GM21825 (cell line): Measurements from ENCODE around the gene EN2.

Experiments
- ATAC-seq: cut with Tn5 transposase; IDR thresholded peaks from one replicate; pipeline ENCODE4 v1.9.1; 2021; ENCODE audit warnings: mild to moderate bottlenecking, moderate library complexity; ENCODE audit not compliant: unreplicated experiment

The EN2 gene

DNA sequence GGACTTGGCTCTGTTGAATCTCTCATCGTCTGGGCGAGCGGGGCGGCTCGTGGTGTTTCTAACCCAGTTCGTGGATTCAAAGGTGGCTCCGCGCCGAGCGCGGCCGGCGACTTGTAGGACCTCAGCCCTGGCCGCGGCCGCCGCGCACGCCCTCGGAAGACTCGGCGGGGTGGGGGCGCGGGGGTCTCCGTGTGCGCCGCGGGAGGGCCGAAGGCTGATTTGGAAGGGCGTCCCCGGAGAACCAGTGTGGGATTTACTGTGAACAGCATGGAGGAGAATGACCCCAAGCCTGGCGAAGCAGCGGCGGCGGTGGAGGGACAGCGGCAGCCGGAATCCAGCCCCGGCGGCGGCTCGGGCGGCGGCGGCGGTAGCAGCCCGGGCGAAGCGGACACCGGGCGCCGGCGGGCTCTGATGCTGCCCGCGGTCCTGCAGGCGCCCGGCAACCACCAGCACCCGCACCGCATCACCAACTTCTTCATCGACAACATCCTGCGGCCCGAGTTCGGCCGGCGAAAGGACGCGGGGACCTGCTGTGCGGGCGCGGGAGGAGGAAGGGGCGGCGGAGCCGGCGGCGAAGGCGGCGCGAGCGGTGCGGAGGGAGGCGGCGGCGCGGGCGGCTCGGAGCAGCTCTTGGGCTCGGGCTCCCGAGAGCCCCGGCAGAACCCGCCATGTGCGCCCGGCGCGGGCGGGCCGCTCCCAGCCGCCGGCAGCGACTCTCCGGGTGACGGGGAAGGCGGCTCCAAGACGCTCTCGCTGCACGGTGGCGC, at the start of gene EN2:
TSS of gene EN2 (plus strand) at position 19 of the 767 bp plus-strand sequence. CDS start at position 268, 249 bp downstream.
- ATAC-seq: no peak

DNA sequence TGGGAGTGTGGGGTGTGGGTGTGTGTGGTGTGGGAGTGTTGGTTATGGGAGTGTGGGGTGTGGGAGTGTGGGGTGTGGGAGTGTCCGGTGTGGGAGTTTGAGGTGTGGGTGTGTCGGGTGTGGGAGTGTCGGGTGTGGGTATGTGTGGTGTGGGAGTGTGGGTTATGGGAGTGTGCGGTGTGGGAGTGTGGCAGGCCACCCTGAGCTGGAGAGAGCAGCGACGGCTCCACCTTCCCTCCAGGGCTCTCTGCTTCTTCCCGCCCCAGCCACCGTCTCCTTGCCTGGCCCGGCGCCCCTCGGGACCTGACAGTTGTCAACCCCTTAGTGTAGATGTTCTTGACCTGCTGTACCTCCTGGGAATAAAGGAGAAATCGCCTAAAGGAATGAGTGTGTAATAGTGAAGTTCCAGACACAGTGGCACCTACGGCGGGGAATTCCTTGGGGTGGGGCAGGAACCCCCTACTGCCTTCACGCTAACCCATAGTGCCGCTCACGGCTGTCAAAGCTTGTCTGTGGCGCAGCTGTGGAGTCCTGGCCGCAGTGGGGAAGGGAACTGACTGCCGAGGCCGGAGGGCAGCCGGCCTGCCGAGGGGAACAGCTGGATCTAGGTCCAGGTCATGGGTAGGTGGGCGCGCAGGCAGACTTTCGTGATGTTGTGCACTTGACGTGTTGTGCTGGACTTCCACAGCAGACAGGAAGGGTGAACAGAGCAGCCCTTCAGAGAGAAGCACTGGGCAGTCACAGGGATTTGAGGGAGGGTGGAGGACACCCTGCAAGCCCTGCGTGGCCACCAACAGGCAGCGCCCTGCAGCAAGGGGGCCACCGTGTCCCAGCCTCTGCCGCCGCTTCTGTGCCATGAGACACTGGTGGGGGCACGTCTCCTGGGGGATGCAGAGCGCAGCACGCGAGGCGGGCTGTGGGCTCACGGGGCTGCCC, 49.0 kb upstream of the EN2 start:
- no peak for ATAC-seq

DNA sequence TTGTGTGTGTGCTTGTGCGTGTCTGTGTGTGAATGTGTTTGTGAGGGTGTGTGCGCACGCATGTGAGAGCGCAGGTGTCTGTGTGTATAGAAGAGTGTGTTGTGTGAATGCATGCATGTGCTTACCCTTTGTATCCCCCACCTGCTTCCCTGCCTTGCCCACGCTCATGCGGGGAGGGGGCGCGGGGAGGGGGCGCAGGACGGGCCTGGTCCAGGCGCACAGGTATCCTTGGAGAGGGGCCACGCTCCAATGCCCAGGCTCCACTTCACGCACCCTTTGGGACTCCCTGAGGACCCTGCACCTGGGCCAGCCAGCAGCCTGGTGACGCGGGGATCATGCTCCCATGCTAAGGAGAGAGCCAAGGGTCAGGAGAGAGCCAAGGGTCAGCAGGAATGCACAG, 47.9 kb upstream of the EN2 start:
- ATAC-seq: no peak

DNA sequence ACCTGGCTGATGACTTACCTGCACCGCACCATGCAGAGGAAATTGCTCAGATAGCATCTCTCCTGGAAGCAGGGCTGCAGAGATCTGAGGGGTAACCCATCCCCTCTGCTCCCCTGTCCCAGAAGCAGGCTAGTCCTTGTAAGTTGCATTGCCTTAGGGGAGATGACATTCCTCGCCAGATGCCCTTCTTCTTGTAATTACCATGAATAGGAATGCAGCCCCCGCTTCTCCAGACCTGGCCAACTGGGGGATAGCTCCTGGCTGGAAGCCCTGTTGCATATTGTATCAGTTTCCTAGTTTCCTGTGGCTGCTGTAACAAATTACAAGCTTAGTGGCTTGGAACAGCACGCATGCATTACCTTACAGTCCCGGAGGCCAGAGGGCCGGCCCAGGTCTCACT, 47.5 kb upstream of the EN2 start:
- no peak for ATAC-seq

DNA sequence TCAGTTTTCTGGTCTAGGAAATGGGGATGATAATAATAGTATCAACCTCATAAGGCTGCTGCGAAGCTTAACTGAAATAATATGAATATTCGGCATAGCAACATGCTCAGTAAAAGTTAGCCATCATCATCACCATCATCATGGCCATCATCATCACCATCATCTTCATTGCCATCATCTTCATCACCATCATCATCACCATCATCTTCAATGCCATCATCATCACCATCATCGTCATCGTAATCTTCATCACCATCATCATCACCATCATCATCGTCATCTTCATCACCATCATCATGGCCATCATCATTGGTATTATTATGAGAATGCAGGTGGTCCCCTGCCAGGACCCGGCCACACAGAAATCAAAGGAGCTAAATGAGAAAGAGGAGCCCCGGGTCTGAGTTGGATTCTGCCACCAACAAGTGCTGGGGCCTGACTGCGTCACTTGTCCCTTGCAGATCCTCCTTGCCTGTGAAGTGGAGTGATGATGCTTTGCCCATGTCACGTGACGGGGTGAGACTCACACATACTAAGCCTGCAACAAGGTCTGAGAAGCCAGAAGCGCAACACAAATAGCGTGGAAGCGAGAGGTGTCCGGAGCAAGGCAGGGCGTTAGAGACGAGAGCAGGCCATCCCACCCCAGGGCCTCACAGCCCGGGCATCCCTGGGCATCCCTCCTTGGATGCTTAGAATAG, 46.1 kb upstream of the EN2 start:
- ATAC-seq: no peak

DNA sequence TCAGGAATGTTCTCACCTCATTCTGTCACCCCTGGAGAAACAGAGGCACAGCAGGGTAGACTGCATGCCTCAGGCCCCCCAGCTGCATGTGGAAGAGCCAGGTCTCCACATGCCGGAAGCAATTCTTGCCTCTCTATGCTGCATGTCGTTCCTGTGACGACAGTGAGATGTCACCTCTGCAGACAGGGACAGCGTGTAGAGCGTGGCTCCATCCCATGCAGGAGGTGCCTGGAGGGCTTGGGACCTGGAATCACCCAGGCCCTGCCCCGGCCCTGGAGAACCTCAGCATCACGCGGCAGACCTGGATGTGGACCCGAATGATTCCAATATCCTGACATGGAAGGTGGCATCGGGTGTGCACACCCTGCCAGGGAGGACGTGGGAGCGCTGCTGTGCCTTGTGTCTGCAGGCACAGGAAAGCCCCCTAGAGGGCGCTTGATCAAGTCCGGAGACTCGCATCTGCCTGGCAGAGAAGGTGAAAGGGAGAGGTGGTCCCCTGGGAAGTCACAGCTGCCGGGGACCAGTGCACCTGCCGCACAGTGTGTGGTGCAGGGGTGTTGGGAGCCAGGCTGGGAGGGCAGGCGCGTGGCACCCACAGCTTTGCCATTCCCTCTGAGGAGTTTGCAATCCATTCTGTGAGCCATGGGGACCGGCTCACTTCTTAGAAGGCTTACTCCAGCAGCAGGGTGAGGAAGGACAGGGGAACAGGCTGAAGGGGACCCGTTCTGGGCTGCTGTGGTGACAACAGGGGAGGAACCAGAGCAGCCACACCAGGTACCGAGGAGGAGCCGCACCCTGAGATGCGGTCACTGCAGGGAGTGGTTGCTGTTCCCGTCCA, 45.3 kb upstream of the EN2 start:
- peak; percentile 83 for ATAC-seq

DNA sequence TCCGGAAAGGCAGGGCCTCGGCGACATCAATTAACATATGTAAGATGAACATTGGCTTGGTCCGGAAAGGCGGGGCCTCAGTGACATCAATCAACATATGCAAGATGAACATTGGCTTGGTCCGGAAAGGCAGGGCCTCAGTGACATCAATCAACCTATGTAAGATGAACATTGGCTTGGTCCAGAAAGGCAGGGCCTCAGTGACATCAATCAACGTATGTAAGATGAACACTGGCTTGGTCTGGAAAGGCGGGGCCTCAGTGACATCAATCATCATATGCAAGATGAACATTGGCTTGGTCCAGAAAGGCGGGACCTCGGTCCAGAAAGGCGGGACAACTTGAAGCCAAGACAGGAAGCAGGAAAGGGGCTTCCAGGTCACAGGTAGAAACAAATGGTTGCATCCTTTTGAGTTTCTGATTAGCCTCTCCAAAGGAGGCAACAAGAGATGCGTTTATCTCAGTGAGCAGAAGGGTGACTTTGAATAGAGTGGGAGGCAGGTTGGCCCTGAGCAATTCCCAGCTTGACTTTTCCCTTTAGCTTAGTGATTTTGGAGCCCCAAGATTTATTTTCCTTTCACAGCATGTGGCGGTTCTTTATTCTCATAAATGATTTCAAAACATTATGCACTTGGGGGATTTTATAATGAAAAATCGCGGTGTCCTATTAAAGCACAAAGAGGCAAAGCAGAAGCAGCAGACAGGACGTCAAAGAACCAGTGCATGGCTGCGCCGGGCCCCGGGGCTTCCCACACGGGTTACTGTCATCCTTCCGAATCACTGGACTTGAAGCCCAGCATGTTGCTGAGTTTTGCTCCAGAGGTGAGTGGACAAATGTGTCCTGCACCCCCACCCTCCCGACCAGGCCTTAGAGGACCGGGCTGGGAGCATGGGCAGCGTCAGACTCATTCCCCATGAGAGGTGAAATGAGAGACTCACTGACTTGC, 43.1 kb upstream of the EN2 start:
- ATAC-seq: no peak

DNA sequence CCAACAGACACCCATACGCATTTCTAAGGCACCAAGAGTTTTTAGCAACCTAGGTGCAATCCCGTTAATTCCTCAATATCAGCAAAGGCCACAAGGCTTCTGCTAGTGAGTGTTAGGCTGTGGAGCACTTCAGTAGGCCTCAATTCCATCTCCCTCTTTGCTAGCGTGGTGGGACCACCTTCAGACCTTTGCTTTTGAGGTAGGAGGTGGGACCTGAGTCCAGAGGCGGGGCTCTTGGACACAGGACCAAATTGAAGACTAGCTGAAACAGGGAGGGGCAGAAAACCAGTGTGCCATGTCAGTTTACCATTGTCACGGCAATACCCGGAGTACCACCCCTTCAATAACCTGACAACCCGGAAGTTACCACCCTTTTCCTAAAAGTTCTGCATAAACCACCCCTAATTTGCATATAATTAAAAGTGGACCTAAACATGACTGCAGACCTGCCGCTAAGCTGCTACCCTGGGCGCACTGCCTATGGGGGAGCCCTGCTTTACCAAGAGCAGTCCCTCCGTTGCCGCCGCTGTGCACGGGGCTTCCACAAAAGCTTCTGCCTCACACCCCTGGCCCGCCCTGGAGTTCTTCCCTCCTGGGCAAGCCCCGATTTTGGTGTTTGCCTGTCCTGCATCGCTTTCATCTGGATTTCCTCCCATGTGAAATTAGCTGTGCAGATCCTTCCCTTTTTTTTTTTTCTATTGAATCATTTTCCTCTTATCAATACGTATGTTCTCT, 41.1 kb upstream of the EN2 start:
- no peak for ATAC-seq

DNA sequence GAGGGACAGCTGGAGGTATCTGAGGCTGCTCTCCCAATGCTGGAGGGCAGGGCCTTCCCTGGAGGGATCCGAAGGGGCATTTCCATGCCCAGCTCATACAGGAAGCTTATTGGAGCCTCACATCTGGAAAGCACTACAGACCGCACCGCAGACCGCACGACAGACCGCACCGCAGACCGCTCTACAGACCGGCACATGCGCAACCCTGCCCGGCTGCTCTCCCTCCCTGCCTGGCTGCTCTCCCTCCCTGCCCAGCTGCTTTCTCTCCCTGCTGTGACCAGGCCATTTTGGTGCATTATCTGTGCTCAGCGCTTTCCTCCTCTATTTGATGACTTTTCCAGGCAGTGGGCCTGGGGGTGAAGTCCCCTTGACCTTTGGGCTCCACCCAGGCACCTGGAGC, 39.6 kb upstream of the EN2 start:
- ATAC-seq: no peak

DNA sequence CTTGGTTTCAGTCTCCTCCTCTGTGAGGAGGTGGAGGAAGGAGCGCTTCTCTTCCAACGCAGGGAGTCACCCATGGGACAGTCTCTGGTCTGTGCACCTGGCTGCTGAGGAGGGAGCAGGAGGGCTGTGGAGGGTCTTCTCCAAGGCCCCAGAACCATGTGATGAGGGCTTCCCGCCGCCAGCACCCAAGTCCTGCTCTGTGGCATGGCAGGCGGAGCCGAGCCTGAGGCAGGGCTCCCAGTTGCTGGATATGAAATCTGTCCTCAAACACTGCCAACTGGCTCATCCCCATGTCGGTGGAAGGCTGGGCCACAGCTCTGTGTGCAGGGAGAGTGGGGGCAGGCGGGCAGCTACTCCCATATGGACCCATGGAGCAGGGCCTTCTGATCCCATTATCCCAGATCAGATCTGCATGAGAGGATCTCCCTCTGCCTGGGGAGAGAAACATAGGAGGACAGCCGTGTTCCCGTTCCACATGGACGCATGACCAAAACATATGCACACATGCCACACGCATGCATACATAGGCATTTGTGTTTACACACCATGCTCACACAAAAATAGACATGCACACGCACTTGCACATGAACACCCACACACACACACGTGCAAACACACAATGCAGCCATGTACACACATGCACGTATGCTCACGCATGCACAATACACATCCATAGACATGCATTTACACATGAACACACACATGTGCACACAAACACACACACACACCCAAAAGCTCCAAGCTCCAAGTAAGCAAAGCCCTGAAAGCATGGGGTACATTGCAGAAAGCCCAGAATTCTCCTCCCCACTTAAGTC, 38.8 kb upstream of the EN2 start:
- ATAC-seq: no peak

DNA sequence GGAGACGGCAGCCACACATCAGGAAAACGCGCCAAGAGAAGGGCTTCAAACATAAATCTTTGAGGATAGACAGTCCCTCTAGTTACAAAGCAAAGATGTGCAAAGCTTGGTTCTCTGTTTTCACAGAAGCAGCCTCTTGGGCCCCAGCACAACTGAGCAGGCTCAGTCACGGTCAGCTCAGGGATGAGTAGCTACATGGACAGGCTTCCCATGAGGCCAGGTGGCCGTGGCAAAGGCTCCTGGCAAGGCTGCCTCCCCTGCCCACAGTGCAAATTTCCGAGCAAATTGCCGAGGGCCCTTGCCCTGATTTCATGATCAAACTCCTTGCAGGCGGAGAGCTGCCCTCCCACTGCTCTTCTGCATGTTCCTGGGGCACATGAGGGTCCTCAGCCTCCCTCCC, 37.8 kb upstream of the EN2 start:
- ATAC-seq: no peak

DNA sequence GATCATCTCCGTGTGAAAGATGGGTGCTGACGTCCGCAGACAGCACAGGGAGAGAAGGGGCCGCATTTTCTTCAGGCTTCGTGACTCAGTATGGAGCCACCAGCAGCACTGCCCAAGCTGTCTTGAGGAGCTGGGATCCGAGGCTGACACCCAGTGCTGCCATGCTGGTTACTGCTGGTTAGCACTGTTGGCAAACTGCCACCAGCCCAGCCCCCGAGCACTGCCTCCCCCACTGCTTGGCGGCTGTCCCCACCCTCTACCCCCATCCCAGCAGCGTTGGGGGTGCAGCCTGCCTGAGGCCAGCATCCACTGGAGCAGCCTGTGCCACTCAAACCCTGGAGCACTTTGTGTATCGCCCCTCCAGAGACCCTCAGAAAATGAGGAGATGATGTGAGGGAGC, 35.8 kb upstream of the EN2 start:
- no peak for ATAC-seq

DNA sequence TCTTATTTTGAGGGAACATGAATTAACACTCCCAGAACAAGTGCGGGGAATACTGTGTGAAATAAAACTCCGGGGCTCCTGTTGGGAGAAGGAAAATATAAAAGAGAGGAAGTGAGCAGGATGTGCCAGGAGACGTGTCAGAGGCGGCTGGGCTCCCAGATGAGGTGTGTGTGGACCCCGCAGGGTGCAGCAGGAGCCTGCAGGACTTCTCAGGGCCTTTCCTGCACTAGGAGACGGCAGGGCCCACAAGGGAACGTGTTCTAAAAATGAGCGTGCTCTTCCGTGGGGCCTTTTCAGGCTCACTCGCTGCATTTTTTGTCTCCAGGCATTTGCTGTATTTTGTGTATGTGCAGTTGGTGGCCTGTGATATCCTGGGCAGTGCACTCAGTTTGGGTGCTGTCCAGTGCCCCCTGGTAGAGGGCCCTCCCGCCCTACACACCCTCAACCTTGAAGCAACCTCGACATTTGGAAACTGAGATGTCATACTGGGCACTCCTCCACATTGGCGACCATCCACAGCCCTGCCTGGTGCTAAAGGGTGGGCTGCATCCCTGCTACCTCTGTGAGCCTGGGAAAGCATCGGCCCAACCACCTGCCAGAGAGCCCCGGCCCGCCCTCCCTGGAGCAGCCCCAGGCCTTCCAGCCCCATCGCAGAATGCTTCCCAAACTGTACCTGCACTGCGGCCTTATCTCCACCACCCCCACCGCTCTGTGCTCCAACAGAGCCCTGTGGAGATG, 35.2 kb upstream of the EN2 start:
- no peak for ATAC-seq

DNA sequence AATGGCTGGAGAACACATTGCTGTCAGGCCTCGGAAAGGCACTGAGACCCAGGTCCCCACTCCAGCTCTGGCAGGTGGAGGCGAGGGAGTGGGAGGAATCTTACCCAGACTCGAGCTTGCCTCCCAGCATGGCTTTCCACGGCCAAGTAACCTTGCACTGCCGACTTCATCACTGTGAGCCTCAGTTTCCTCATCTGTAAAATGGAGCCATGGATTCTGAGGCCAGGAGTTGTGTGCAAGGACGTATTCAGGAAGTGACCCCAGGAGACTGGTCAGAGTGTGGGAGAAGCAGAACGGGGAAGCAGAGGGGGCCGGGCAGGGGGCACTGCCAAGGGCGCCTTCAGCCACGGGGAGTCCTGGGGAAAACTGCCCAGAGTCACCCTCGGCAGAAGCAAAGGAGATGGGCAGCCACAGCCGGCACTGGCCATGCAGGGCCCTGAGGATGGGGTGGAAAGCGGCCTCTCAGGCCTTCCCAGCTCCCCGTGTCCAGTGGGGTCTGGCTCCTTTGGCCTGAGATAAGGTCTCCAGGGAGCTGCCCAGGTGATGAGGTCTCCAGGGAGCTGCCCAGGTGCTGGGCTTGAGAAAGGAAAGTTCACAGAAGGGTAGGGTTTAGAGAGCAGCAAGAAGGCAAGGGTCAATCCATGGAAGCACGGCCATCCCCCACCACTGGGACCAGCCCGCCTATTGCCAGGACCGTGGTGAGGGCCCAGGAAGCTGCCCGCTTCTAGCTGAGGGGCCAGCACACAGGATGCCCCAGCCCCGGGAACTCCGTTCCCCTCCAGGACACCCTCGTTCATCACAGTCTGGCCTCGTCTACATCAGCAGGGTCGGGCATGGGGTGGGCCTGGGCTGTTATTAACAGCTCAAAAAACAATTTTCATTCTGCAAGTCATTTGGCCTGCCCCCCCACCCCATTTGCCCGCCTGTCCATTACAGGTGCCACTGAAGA, 34.3 kb upstream of the EN2 start:
- ATAC-seq: no peak

DNA sequence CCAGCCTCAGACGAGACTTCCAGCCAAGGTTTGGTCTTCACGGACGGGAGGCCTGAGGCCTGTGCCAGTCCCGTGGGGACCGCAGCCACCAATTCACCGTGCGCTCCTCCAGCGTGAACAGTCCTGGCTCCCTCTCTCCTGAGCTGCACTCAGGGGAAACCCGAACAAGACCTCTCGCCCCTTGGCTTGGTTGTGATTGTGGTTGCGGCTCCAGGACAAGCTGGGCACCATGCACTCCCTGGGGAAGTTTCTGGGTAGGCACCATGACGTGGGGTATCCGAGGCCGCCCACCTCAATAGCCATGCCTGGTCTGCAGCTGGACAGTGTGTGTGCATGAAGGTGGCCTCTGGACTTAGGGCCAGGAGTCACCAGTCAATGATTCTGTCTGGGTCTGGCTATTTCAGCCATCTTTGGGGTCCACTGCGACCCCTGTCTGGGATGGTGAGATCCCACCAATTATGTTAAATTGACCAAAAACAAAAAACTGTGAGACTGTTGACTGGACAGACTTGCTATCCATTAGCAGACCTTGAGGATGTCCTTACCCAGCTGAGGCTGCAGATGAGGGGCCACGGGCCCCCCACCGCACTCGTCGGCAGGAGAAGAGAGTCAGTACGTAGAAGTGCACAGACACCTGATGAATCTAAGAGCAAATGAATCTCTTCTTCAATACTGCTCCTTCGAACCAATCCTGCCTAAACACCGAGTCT, 33.5 kb upstream of the EN2 start:
- no peak for ATAC-seq

DNA sequence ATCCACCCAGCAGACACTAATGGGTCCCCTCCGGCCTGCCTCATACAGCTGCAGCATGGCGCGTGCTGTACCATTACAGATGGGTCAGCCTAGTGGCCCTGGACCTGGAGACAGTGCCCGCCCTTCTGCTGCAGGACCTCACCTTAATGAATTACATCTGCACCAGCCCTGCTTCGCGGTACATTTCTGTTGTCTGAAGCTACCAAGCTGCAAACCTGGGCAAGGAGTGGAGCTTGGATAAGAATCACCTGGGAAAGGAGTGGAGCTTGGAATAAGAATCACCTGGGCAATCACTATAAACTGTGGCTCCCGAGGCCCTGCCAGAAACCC, 33.0 kb upstream of the EN2 start:
- no peak for ATAC-seq
